Osteocyte (in vitro differentiated cells): ENCODE data around the gene LRRK1. TPM values are rescaled to one million over a fixed set of nuclear protein-coding genes. Genes with fewer than 3 reads are reported as not detected.

ENCODE experiments used
- DNase-seq: peaks from one replicate; pipeline ENCODE4 v3.0.0; 2021; ENCODE audit warnings: mixed read lengths; ENCODE audit not compliant: unreplicated experiment; ENCODE audit errors: extremely low spot score
- H3K27ac Mint-ChIP-seq: one replicate; pipeline ENCODE4 v1.8.0; 2021; ENCODE audit warnings: mild to moderate bottlenecking, mixed read lengths; ENCODE audit not compliant: unreplicated experiment
- H3K27me3 Mint-ChIP-seq: one replicate; pipeline ENCODE4 v1.8.0; 2021; ENCODE audit warnings: mixed read lengths; ENCODE audit not compliant: unreplicated experiment
- H3K36me3 Mint-ChIP-seq: one replicate; pipeline ENCODE4 v1.8.0; 2021; ENCODE audit warnings: mixed read lengths; ENCODE audit not compliant: unreplicated experiment
- H3K4me1 Mint-ChIP-seq: one replicate; pipeline ENCODE4 v1.8.0; 2021; ENCODE audit warnings: mixed read lengths; ENCODE audit not compliant: unreplicated experiment
- H3K4me3 Mint-ChIP-seq: one replicate; pipeline ENCODE4 v1.8.0; 2021; ENCODE audit warnings: mild to moderate bottlenecking, moderate library complexity, mixed read lengths; ENCODE audit not compliant: unreplicated experiment
- H3K9me3 Mint-ChIP-seq: one replicate; pipeline ENCODE4 v1.8.0; 2021; ENCODE audit warnings: mixed read lengths; ENCODE audit not compliant: unreplicated experiment
- total RNA-seq: library from RNA; stranded (reverse); gene quantifications from 2 replicates; pipeline ENCODE4 v1.2.1, GENCODE V29; 2021
- TF ChIP-seq, protein P1 (sequence below): fragments of 200-600 bp; sonication (generic); IDR thresholded peaks from 2 replicates; pipeline ENCODE4 v1.5.0; 2021; ENCODE audit warnings: antibody characterized with exemption, mild to moderate bottlenecking, moderate library complexity

Gene LRRK1
- total RNA-seq, 1 donor from 2014 or later: 10.8 TPM

DNA sequence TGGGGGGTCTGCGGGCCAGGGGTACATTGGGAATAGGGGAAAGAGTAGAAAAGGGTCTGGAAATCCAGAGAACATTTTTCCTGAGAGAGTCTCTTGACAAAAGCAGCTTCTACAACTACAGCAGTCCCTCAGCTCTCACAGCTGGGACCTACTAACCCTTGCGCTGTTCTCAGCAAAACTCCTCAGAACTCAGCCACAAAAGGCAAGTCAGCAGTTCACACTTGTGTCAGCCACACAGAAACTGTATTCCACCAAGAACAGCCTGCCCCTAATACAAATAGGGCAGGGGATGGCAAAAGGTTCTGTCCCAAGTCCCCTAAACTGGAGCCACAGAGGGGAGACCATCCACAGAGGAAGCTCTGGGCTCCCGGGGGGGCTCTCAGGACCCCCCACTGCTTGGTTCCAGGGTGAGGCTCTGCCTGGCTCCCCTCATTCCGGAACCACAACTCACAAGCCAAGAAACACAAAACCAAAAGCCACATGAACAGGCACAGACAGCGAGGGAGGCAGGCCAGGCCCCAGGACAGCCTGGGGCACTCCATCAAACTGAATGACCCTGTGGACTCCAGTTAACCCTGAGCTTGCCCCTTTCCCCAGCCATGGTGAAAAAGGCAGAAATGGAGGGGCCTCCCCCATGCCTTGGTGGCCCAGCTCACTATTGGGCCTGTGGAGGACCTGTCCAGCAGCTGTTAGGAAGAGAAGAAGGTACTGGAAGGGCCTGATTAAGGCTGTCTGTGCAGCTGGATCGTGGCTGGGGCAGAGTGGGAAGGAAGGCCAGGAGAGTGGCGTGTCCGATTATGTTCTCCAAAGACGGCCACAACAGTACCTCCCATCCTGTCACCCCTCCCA lies 170.6 kb downstream of the LRRK1 start:
- Mint-ChIP-seq H3K36me3 (no peaks in the 10 kb centered on the region), H3K9me3 (no peaks in the 10 kb centered on the region), H3K27ac (peak overlapping the region; percentile 47), H3K27me3 (no peaks in the 10 kb centered on the region), H3K4me3 (no peak overlapping the region), H3K4me1 (peaks cover 36% of the 10 kb centered on the region)
- no peak for DNase-seq
- TF ChIP-seq, protein P1, sequence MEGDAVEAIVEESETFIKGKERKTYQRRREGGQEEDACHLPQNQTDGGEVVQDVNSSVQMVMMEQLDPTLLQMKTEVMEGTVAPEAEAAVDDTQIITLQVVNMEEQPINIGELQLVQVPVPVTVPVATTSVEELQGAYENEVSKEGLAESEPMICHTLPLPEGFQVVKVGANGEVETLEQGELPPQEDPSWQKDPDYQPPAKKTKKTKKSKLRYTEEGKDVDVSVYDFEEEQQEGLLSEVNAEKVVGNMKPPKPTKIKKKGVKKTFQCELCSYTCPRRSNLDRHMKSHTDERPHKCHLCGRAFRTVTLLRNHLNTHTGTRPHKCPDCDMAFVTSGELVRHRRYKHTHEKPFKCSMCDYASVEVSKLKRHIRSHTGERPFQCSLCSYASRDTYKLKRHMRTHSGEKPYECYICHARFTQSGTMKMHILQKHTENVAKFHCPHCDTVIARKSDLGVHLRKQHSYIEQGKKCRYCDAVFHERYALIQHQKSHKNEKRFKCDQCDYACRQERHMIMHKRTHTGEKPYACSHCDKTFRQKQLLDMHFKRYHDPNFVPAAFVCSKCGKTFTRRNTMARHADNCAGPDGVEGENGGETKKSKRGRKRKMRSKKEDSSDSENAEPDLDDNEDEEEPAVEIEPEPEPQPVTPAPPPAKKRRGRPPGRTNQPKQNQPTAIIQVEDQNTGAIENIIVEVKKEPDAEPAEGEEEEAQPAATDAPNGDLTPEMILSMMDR: no peak

DNA sequence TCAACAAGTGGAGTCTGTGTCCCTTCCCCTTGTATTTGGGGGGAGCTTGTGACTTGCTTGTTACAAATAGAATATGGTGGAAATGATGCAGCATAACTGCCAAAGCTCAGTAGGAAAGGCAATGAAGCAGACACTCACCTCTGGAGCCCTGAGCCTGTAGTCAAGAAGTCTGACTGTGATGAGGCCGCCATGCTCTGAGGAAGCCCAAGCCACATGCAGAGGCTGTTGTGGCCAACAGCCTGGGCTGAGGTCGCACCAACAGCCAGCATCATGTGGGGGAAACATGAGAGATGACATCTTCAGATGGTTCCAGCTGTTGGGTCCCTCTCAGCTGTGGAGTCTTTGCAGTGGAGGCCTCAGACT lies 171.3 kb downstream of the LRRK1 start:
- no peaks in the 10 kb centered on the region for H3K27me3 Mint-ChIP-seq
- H3K4me1 Mint-ChIP-seq: peaks cover 36% of the 10 kb centered on the region
- H3K36me3 Mint-ChIP-seq: no peaks in the 10 kb centered on the region
- DNase-seq: no peak
- H3K4me3 Mint-ChIP-seq: no peak overlapping the region
- TF ChIP-seq, protein P1: no peak
- H3K9me3 Mint-ChIP-seq: no peaks in the 10 kb centered on the region
- H3K27ac Mint-ChIP-seq: peak overlapping the region; percentile 92

DNA sequence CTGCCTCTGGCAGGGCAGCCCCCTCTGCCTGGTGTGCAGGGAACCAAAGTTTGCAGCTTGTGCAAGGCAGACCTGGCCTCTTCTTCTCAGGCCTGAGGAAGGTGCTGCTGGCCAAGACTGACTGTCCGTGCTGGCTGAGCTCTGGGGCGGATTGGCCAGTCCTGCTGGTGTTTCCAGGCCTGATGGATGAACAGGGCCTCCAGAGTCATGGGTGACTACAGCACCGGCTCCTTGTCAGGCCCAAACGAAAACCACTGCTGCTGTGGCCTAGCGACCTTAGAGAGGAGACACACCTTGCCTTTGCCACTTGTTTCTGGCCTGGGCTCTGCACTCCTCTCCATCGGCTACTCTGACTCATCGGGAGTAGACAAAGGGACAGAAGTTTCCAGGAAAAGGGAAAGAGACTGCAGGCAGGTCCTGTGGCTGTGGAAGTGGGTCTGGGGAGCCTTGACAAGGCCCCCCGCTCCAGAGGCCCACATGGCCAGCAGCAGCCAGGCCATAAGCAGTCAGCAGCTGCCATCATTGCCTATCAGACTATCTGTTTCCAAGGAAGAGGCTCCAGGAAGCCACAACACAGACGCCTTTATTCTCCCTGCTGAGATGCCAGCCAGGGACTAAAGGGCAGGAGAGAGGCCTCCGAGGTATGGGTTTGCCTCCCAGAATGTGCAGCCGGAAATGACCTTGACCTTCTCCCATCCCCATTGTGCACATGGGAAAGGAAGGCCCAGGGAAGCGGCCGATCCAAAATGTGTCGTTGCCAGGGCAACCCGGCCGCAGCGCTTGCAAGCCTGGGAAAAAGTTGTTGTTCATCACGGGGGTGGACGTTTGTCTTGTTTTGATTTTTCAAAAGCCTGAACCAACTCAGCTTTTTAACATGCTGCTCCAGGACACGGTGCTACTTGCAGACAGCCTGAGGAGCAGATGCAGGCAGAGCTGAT lies 172.2 kb downstream of the LRRK1 start:
- H3K4me3 Mint-ChIP-seq: peak overlapping the region; percentile 27
- H3K27ac Mint-ChIP-seq: peak overlapping the region; percentile 92

DNA sequence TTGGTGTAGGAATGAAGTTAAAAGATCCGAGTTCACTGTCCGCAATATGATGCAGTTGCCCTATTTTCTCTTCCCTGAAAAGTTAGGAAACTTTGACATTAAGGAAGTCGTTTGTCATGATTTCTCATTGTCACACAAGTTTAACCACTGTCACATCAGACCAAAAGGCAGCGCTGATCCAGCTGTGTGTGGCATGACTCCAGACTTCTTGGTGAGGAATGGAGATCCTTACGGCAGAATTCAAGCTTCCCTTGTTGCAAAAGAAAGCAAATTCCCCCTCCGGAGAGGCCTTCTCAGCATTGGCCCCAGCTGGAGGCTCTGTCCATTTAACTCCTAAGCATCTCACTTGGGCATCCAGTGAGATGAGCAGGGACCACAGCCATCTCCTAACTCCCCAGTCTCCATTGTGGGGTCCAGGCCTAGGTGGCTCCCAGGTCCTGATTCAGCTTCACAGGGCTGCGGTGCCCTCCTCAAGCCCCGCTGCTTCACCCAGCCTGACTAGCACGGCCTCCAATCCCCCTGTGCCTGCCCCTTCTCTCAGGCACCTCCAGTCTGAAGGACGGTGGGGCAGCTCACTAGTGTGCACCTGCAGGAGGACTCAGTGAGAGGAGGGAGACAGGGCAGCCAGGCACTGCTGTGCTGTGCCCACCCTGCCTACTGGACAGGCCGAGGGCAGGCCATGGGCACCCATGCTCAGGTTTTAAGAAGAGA lies 173.2 kb downstream of the LRRK1 start:
- Mint-ChIP-seq H3K27ac (peak overlapping the region; percentile 92), H3K4me1 (peaks cover 36% of the 10 kb centered on the region), H3K9me3 (no peaks in the 10 kb centered on the region), H3K4me3 (peak overlapping the region; percentile 2), H3K36me3 (no peaks in the 10 kb centered on the region), H3K27me3 (no peaks in the 10 kb centered on the region)
- no peak for DNase-seq
- TF ChIP-seq, protein P1: no peak

More for the DNA sequence above, 172.2 kb downstream of the LRRK1 start:
- no peaks in the 10 kb centered on the region for H3K27me3 Mint-ChIP-seq
- no peaks in the 10 kb centered on the region for H3K9me3 Mint-ChIP-seq
- no peaks in the 10 kb centered on the region for H3K36me3 Mint-ChIP-seq
- TF ChIP-seq, protein P1: no peak
- H3K4me1 Mint-ChIP-seq: peaks cover 36% of the 10 kb centered on the region
- DNase-seq: no peak
